Activated naive CD4-positive, alpha-beta T cell treated with anti-CD3 and anti-CD28 coated beads, Interleukin-2, amount 50 U/mL, for 72 hours (primary cell): ENCODE data around the gene HOXD1. TPM values are rescaled to one million over a fixed set of nuclear protein-coding genes. Genes with fewer than 3 reads are reported as not detected.

Experiments used
- ATAC-seq, 2 donors: fragments of 150-1000 bp; cut with Tn5 transposase; 2 replicates each; pipeline ENCODE4 v1.10.0; 2021; ENCODE audit warnings: mild to moderate bottlenecking in 2 of 2, moderate library complexity in 2 of 2
- DNase-seq, 2 donors: peaks; one replicate each; pipeline ENCODE4 v3.0.0; 2021 to 2022; ENCODE audit warnings: low spot score in 2 of 2
- H3K27ac Mint-ChIP-seq, 2 donors: one replicate each; pipeline ENCODE4 v1.8.0; 2022; ENCODE audit warnings: mild to moderate bottlenecking in 2 of 2, mixed read lengths in 2 of 2
- H3K36me3 Mint-ChIP-seq, 2 donors: one replicate each; pipeline ENCODE4 v1.8.0; 2022; ENCODE audit warnings: mixed read lengths in 2 of 2
- H3K9me3 Mint-ChIP-seq, 2 donors: one replicate each; pipeline ENCODE4 v1.8.0; 2022; ENCODE audit warnings: mixed read lengths in 2 of 2
- total RNA-seq, 2 donors: library from RNA; stranded (reverse); gene quantifications; one replicate each; pipeline ENCODE4 v1.2.3, GENCODE V29; 2022

HOXD1 gene
- total RNA-seq, 2 donors from 2014 or later, result not detected

DNA sequence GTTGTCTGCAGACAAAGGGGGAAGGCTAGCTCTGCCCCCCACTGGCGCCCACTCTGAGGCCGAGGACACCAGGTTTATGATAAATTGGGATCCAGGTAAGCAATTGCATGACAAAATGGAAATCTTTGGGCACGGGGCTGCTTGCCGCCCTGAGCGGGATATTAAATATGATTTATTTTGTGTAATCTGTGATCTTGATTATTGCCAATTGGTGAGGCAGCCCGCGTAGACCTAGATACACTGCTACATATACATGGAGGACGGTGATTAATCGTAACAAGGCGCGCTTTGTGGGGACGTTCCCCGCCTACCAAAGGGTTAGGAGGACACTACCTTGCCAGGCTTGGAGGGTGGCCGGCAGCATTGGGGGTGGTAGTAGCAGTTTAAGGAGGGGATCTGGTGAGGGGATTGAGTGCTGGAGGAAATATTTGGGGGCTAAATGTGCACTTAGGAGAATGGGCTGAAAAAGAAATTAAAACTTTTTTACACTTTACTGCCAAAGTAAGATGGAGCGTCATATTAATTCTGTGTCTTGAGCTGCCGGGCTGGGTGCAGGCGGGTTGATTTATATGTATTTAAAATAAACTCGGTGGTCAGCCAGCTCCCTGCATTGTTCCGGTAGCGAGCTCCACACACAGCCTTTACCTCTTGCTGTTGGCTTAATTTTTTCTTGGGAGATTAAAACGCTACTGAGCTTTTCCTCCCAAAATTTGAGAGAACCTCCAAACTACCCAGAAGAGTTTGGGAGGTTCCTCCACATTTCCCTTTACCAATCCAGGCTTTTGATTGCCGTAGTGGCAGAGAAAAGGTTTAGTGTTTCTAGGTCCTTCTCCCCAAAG lies 27.3 kb upstream of the HOXD1 start:
- DNase-seq, result no peak
- Mint-ChIP-seq H3K36me3 (peaks cover 19 to 42% of the 10 kb centered on the region in 2 donors), H3K27ac (peak overlapping the region in 1 of 2 donors; percentile 29), H3K9me3 (peaks cover 5 to 8% of the 10 kb centered on the region in 2 donors)
- no peak for ATAC-seq

DNA sequence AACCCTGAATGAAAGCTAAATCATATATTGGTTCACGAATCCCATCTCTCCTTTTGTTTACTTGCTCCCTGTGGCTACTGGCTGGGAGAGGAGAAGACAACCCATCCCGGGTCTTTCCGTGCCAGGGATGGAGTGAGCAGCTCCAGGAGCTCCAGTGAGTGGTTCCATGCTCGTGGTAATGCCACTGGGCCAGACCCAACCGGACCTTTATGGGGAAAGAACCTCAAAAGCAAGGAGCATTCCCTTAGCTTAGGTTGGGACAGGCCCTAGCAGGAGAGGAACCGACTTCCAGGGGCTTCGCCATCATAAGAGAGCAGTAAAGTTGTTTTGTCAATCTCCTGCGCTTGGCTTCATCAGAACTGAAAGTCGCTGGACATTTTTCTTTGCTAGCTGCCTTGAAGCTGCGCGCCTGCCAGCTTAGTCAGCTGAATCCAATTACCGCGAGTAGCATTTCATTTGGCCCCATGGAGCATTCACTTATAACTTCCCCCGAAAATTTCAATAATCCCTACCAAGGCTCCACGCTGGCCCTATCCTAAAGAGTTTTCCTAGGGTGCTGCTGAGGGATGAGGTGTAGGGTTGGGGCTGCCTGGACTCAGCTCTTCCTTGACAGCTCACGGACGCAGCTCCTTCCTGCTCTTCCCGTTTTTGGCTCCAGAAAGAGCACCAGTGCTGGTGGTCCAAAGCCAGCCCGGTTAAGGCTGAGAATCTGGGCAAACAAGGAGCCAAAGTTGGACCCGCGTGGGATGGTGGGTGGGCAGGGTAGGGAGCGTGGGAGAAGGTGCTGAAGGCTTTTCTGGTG lies 26.4 kb upstream of the HOXD1 start:
- ATAC-seq, result no peak
- DNase-seq, result no peak
- no peak overlapping the region for H3K27ac Mint-ChIP-seq
- H3K36me3 Mint-ChIP-seq, result peaks cover 19 to 42% of the 10 kb centered on the region in 2 donors
- peaks cover 5 to 8% of the 10 kb centered on the region in 2 donors for H3K9me3 Mint-ChIP-seq

GRCh38 chr2:176162911-176163671 lies 25.4 kb upstream of the HOXD1 start:
- DNase-seq (no peak), ATAC-seq (no peak)
- Mint-ChIP-seq H3K27ac (no peak overlapping the region), H3K9me3 (peaks cover 5 to 8% of the 10 kb centered on the region in 2 donors), H3K36me3 (peaks cover 25 to 35% of the 10 kb centered on the region in 2 donors)

DNA sequence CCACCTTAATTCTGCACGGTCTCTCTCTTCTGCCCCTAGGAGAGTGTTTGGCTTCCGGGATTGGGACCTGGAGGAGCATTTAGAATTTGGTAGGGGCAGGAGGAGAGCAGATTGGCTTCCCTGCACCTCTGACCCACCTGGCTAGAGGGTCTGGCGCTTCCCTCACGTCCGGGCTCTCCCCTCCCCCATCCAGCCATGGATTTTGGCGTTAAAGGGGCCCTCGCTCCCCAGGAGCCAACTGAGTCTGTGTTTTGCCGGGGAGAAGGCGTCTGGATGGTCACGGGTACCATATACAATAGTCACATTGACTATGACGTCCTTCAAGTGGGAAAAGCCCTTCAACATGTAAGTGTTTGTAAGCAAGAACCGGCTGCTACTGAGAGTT lies 24.8 kb upstream of the HOXD1 start:
- no peak for ATAC-seq
- DNase-seq, result no peak
- peak overlapping the region in 1 of 2 donors; percentile 88 for H3K27ac Mint-ChIP-seq
- H3K36me3 Mint-ChIP-seq, result peaks cover 25 to 30% of the 10 kb centered on the region in 2 donors
- peaks cover 5 to 8% of the 10 kb centered on the region in 2 donors for H3K9me3 Mint-ChIP-seq

DNA sequence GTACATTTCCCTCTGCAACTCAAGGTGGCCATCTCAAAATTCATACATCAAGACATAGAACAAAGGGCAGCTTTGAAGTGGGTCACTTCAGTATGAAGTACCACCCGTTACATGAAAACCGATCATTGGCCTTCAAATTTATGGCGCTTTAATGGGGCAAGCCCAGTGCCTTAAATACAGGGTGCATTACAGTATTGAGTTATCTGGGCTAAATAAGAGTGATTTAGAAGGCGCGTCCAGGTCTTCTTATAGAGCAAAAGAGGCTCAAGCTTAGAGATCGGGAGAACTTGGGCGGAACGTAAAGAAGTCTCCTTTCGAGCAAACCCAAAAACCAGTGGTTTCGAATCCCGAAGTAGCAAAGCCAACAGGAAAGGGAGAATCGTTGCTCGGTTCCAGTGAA lies 24.3 kb upstream of the HOXD1 start:
- H3K27ac Mint-ChIP-seq, result peak overlapping the region in 1 of 2 donors; percentile 88

DNA sequence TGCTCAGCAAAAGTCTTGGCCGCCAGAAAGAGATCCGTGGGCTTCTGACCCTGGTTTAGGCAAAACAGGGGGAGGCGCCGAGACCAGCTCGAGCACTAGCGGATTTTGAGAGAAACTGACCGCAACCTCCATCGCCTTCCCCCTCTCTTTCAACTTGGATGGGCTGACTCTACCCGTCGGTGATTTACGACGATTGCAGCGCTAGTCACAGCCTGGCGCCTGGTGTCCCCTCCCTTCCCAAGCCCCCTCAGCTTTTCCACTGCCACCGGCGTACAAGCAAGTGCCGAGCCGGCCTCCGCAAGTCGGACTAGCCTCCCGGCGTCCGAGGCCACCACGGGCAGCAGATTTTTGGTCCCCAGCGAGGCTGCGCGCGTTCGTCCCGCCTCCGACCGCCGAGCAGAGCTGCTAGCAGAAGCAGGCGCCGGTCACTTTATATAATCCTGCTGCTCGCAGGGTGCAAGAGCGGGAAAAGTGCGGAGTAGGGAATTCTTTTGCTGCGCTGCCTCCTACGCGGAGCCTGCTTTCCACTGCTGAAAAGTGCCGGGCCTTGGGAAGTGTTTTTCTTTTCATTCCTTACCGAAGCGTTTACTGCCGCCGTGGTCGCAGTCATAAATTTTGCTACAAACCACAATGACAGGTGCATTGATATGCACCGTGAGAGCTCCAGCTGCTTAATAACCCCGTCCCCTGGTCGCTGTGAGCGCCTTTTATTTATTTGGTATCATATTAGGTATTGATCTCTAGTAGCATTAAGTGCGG lies 23.7 kb upstream of the HOXD1 start:
- peaks cover 5 to 8% of the 10 kb centered on the region in 2 donors for H3K9me3 Mint-ChIP-seq
- no peak for DNase-seq
- no peak for ATAC-seq
- peaks cover 25 to 30% of the 10 kb centered on the region in 2 donors for H3K36me3 Mint-ChIP-seq
- H3K27ac Mint-ChIP-seq, result peak overlapping the region in 1 of 2 donors; percentile 57

More for the DNA sequence above, 24.3 kb upstream of the HOXD1 start:
- Mint-ChIP-seq H3K36me3 (peaks cover 25 to 30% of the 10 kb centered on the region in 2 donors), H3K9me3 (peaks cover 5 to 8% of the 10 kb centered on the region in 2 donors)
- ATAC-seq (no peak), DNase-seq (no peak)

DNA sequence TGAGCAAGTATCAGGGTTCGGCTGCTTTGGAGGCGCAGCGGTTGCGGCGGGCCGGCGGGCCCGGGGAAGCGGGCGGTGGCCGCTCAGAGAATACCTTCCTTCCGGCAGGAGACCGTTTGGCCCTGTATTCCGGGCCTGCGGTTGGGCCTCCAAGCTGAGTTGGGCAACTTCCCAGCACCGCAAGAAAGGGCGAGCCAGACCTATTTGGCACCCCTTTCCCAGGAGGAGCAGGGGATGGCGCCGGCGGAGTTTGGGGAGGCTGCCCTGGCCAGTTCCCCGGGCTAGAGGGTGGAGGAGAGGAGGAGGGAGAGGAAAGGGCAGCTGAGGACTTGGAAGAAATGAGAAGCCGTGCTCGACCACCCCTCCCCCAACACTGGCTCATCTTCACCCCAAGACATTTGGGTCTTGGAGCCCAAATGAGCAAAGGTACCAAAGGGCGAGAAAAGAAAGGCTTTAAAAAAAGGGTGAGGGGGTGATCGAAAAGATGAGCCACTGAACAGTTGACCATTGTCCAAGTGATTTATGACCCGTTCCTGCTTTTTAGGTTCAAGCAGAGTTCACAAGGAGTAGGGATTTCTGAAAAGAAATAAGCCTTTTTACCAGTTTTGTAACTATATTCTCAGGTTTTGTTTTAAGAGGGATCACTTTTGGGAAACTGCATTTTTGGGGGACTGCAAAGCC lies 23.0 kb upstream of the HOXD1 start:
- peaks cover 25 to 30% of the 10 kb centered on the region in 2 donors for H3K36me3 Mint-ChIP-seq
- ATAC-seq (no peak), DNase-seq (no peak)
- H3K9me3 Mint-ChIP-seq, result peaks cover 5 to 8% of the 10 kb centered on the region in 2 donors
- H3K27ac Mint-ChIP-seq, result peak overlapping the region in 1 of 2 donors; percentile 57

DNA sequence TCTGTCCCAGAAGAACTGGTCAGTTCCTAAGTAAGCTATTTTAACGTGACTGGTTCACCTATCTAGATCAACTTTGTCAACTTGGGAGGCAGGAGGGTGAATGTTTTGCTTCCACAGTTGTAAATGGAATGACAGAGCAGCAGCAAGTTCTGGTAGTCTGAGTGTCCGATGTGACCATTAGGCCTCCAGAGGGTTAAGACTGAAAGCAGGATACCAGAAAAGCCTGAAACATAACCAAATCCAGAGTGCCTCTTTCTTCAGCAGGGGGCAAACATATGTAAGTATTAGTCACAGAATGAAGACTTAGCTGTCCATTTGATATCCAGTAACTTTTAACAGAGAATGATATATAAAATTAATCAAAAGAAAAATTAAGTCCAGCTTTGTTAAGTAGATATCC lies 22.2 kb upstream of the HOXD1 start:
- peaks cover 20 to 25% of the 10 kb centered on the region in 2 donors for H3K36me3 Mint-ChIP-seq
- H3K9me3 Mint-ChIP-seq, result peaks cover 5 to 8% of the 10 kb centered on the region in 2 donors

GRCh38 chr2:176167398-176167797 lies 21.1 kb upstream of the HOXD1 start:
- no peak for DNase-seq
- H3K27ac Mint-ChIP-seq, result no peak overlapping the region
- ATAC-seq, result no peak
- H3K36me3 Mint-ChIP-seq, result peaks cover 16 to 19% of the 10 kb centered on the region in 2 donors
- peaks cover 5 to 8% of the 10 kb centered on the region in 2 donors for H3K9me3 Mint-ChIP-seq

More for the DNA sequence above, 22.2 kb upstream of the HOXD1 start:
- no peak for DNase-seq
- H3K27ac Mint-ChIP-seq, result no peak overlapping the region
- ATAC-seq, result no peak

GRCh38 chr2:176169181-176169580 lies 19.3 kb upstream of the HOXD1 start:
- DNase-seq, result no peak
- ATAC-seq, result no peak
- H3K36me3 Mint-ChIP-seq, result peaks cover 3 to 8% of the 10 kb centered on the region in 2 donors
- H3K27ac Mint-ChIP-seq, result no peak overlapping the region
- peaks cover 1 to 2% of the 10 kb centered on the region in 2 donors for H3K9me3 Mint-ChIP-seq

- Mint-ChIP-seq H3K27ac (no peak overlapping the region), H3K9me3 (no peaks in the 10 kb centered on the region), H3K36me3 (peaks cover 0 to 6% of the 10 kb centered on the region in 2 donors)
- ATAC-seq (no peak), DNase-seq (no peak)
These were observed 18.8 kb upstream of the HOXD1 start for GRCh38 chr2:176169711-176170110.

DNA sequence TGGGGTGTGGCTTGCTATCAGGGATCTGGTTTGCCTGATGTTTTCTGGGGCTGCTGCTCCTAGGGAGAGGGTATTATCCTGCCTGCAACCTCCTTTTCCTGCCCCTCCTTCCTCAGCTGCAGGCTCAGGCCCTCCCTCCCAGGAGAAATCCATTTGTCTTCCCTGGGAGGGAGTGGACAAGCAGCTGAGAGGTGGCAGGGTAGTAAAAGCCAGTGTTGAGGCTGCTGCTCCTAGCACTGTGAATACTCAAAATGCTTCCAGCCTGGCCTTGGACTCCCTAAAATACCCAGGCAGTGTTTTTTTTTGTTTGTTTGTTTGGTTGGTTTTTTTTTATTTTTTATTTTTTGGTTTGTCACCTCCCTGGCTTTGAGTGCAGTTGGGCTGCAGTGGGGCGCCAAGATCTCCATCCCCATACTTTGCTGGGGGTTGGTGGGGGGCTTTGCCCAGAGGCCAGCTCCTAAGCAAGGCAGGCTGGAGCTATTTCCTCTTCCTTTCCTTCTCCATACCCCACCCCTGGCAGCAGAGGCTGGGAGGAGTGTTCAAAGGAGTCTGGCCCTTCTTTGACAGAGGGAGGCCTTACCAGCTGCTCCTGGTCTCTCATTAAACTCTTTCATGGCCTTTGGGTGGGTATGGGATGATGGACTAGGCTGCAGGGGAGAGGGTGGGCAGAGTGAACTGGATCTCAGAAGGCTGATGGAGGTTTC lies 17.7 kb upstream of the HOXD1 start:
- ATAC-seq, result no peak
- Mint-ChIP-seq H3K36me3 (peaks cover 4 to 6% of the 10 kb centered on the region in 2 donors), H3K9me3 (no peaks in the 10 kb centered on the region), H3K27ac (no peak overlapping the region)
- DNase-seq, result no peak

DNA sequence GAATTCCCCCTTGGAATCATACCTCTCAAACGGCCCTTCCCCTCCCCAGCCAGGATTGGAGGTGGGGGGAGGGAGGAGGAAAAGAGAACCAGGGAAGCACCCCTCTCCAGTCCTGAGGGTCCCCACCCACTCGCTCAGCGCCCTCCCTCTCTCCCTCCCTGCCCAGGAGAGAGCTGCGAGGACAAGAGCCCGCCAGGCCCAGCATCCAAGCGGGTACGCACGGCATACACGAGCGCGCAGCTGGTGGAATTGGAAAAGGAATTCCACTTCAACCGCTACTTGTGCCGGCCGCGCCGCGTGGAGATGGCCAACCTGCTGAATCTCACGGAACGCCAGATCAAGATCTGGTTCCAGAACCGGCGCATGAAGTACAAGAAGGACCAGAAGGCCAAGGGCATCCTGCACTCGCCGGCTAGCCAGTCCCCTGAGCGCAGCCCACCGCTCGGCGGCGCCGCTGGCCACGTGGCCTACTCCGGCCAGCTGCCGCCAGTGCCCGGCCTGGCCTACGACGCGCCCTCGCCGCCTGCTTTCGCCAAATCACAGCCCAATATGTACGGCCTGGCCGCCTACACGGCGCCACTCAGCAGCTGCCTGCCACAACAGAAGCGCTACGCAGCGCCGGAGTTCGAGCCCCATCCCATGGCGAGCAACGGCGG lies 17.0 kb upstream of the HOXD1 start:
- Mint-ChIP-seq H3K36me3 (peaks cover 6 to 11% of the 10 kb centered on the region in 2 donors), H3K9me3 (no peaks in the 10 kb centered on the region), H3K27ac (no peak overlapping the region)
- DNase-seq, result no peak
- no peak for ATAC-seq
